Kidney glomerular epithelial cell (primary cell): ENCODE results near the gene C20orf173.
A peak's percentile ranks its signal among the peaks of the same experiment; 100 is the strongest.
"Not testable (repeated sequence)": the region's sequence is repeated elsewhere in the genome, so short reads cannot be mapped to it uniquely, and the experiment has no call there.

ENCODE experiments used
- DNase-seq: peaks from one replicate; lab custom pipeline; 2025; lab: John Stamatoyannopoulos, UW

Gene C20orf173

GRCh38 chr20:35529552-35529951 is at the start of gene C20orf173:
Gene C20orf173, minus strand, starts transcription at chr20:35529652. Its CDS starts 279 bp downstream, at chr20:35529373.
- DNase-seq = no peak

GRCh38 chr20:35579196-35579595 is 49.7 kb upstream of the C20orf173 start:
- no peak for DNase-seq

- DNase-seq = no peak
These were observed 49.0 kb upstream of the C20orf173 start for GRCh38 chr20:35578469-35578868.

- DNase-seq = no peak
These were observed 47.4 kb upstream of the C20orf173 start for GRCh38 chr20:35576816-35577215.

GRCh38 chr20:35575958-35576357 is 46.5 kb upstream of the C20orf173 start:
- DNase-seq = no peak

GRCh38 chr20:35572838-35573237 is 43.4 kb upstream of the C20orf173 start:
- DNase-seq = no peak

GRCh38 chr20:35571555-35571954 is 42.1 kb upstream of the C20orf173 start:
- DNase-seq = no peak

- DNase-seq = peak; percentile 2
These were observed 39.2 kb upstream of the C20orf173 start for GRCh38 chr20:35568645-35569044.

GRCh38 chr20:35564905-35565304 is 35.5 kb upstream of the C20orf173 start:
- no peak for DNase-seq

GRCh38 chr20:35563834-35564233 is 34.4 kb upstream of the C20orf173 start:
- DNase-seq = no peak

GRCh38 chr20:35562541-35563110 is 33.2 kb upstream of the C20orf173 start:
- DNase-seq = no peak

GRCh38 chr20:35561671-35562070 is 32.2 kb upstream of the C20orf173 start:
- DNase-seq = no peak

GRCh38 chr20:35561268-35561667 is 31.8 kb upstream of the C20orf173 start:
- peak; percentile 48 for DNase-seq

- DNase-seq = no peak
These were observed 31.1 kb upstream of the C20orf173 start for GRCh38 chr20:35560541-35560940.

- no peak for DNase-seq
These were observed 30.7 kb upstream of the C20orf173 start for GRCh38 chr20:35560105-35560511.

- no peak for DNase-seq
These were observed 29.7 kb upstream of the C20orf173 start for GRCh38 chr20:35559042-35559693.

GRCh38 chr20:35558451-35558850 is 29.0 kb upstream of the C20orf173 start:
- DNase-seq = no peak

- no peak for DNase-seq
These were observed 27.4 kb upstream of the C20orf173 start for GRCh38 chr20:35556871-35557270.

GRCh38 chr20:35555951-35556645 is 26.6 kb upstream of the C20orf173 start:
- DNase-seq = no peak

GRCh38 chr20:35555461-35555860 is 26.0 kb upstream of the C20orf173 start:
- DNase-seq = not testable (repeated sequence)

GRCh38 chr20:35552914-35553313 is 23.5 kb upstream of the C20orf173 start:
- DNase-seq = no peak

GRCh38 chr20:35551503-35551902 is 22.1 kb upstream of the C20orf173 start:
- no peak for DNase-seq

- no peak for DNase-seq
These were observed 17.9 kb upstream of the C20orf173 start for GRCh38 chr20:35547329-35547728.
